HG03520 (cell line): ENCODE data around the gene C22orf23.
A peak's percentile ranks its signal among the peaks of the same experiment; 100 is the strongest.

ENCODE experiments used
- ATAC-seq: cut with Tn5 transposase; IDR thresholded peaks from one replicate; pipeline ENCODE4 v1.9.1; 2021; ENCODE audit warnings: mild to moderate bottlenecking, moderate library complexity; ENCODE audit not compliant: unreplicated experiment

C22orf23 gene

GRCh38 chr22:37926771-37927636 is 26.4 kb downstream of the C22orf23 start:
- ATAC-seq: no peak

DNA sequence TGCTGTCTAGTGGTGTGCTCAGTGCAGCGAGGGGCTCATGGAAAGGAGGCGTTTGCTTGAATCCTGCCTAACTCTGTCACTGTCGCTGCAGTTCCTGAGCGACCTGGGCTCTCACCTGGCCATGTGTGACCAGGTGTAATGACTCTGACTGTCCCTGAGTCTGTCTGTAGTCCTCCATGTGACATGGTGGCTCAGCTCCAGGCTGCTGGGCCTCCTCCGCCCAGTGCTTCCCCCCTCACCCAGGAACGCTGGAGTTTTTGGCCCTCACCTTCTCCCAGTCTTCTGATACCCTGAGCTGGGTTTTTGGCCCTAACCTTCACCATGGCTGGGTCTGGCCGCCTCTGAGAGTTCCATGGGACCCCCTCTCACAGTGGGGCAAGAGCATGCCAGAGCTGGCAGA is 27.0 kb downstream of the C22orf23 start:
- ATAC-seq: no peak

DNA sequence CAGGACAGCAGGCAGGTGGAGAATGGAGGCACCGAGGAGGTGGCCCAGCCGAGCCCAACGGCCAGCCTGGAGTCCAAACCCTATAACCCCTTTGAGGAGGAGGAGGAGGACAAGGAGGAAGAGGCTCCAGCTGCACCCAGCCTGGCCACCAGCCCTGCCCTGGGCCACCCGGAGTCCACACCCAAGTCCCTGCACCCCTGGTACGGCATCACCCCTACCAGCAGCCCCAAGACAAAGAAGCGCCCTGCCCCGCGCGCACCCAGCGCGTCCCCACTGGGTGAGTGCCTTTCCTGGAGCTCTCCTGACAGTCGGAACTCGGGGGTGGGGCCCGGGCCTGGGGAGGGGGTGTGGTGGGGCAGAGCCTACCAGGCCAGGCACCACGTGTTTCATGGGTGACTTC is 27.6 kb downstream of the C22orf23 start:
- ATAC-seq: no peak

- ATAC-seq: no peak
Observed at GRCh38 chr22:37925330-37925729, 28.1 kb downstream of the C22orf23 start.

GRCh38 chr22:37924386-37925065 is 28.9 kb downstream of the C22orf23 start:
- ATAC-seq: no peak

DNA sequence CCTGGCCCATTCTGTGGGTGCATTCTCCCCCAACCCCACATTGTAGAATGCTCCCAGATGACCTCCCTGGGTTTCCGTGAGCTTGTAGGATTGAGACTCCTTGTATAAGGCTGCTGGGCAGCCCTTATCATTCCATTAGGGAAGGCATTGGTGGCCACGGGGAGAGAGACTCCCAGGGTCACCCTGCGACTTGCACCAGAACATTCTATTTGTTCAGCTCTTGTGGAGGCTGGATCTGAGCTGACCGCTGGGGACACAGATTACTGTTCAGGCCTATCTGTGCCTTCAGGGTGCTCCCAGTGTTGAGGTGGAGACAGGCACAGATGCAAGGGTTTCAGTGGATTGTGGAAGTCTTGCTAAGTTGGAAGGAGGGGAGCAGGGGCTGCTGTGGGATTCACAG is 29.5 kb downstream of the C22orf23 start:
- ATAC-seq: no peak

- no peak for ATAC-seq
Observed at GRCh38 chr22:37922191-37922590, 31.2 kb downstream of the C22orf23 start.

- no peak for ATAC-seq
Observed at GRCh38 chr22:37920126-37920525, 33.3 kb downstream of the C22orf23 start.

DNA sequence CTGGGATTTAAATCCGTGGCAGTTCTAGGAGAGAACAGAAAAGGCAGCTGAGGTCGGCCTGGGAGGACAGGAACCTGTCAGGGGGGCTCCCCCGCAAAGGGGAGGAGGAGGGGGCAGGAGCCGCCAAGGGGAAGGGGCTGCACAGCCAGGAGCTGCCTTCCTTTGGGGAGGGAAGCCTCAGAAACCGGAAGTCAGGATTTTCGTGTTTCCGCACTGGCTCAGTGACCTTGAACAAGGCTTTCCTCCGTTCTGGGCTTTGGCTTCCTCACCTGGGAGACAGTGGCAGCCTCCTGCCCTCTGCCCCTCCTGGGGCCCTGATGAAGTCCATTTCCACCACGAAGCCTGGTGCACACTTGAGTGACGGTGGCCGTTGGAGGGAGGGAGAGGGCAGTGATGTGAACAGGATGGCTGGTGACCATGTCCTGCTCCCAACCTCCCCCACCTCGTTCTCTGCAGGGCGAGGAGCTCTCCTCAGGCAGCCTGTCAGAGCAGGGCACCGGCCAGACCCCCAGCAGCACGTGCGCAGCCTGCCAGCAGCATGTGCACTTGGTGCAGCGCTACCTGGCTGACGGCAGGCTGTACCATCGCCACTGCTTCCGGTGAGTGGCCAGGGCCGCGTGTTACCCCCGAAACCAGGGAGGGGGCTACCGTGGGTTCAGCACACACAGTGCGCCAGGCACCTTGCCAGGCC is 34.7 kb downstream of the C22orf23 start:
- ATAC-seq: no peak

DNA sequence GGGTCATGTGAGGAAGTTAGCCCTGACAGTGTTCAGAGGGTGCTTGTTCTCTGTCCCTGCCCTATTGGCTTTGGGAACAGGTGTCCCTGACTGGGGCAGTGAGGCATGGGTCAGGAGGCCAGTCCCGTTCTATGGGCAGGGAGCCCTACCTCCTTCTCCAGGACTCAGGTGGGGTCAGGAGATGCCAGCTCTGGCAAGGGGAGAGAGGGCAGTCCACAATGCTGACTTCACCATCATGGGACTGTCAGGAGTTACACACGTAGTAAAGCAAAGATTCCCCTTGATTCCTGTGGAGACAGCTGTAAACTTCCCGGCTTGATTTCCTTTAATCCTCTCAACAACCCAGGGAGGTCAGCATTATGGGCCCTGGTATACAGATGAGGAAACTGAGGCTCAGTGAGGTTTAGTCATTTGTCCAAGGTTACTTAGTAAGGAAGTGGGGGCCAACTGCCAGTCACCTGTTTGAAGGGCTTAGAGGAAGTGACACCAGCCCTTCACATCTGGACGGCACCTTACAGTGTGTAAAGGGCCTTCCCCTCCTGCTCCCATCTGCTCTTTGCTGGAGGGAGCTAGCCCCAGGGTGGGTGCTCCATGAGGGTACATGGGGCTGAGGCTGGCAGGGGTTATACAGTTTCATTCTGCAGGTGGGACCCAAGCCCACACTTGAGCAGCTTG is 35.4 kb downstream of the C22orf23 start:
- ATAC-seq: no peak

DNA sequence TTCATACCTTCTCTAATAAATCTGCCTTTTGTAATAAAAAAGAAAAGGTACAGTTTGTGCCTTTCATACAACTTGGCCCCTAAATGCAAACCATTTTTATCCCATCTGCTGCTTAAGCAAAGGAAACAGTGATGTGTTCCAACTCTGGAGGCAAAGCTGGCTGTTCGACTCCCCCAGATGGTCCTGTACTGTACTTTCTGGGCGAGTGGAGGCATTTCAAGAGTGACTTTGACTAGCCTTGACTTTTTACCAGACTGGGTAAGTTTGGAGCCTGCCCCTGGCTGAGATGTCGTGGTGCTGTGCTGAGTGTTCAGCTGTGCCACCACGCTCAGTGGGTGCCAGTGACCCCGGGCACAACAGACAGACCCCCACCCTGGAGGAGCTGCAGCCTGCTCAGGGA is 37.1 kb downstream of the C22orf23 start:
- no peak for ATAC-seq

DNA sequence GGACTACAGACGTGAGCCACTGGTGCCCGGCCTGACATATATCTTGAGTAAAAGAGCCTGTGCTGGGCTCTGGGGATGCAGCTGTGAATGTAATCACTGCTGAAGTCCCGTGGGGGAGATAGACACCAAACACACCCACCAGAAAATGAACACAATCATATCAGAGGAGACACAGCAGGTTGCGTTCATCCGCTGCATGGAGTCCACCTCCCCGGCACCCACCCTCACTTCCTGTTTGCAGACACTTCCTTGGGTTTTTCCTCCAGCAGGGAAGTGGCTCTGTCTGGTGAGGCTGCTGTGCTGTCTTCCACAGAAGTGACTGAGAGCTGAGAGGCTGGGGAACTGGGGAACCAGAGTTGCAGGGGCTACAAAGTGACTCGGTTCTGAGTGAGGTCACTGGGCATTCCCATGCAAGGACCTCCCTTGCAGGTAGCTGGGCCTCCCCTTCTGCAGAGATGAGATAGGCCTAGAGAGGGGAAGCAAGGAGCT is 40.1 kb downstream of the C22orf23 start:
- no peak for ATAC-seq

DNA sequence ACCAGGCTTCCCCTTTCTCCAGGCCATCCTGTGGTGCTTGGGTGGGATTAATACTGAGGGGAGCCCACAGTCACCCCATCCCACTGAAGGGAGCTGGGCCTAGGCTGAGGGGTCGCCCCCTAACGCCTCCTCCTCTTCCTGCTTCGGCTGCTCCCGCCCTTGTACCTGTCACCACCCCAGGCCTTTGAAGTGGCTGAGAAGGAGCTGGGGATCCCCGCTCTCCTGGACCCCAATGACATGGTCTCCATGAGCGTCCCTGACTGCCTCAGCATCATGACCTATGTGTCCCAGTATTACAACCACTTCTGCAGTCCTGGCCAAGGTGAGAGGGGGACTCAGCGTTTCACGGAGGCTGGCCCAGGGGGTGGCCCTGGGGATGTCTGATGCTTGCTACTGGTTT is 41.2 kb downstream of the C22orf23 start:
- ATAC-seq: no peak

- no peak for ATAC-seq
Observed at GRCh38 chr22:37911697-37912096, 41.7 kb downstream of the C22orf23 start.

GRCh38 chr22:37910890-37911672 is 42.3 kb downstream of the C22orf23 start:
- ATAC-seq: no peak

DNA sequence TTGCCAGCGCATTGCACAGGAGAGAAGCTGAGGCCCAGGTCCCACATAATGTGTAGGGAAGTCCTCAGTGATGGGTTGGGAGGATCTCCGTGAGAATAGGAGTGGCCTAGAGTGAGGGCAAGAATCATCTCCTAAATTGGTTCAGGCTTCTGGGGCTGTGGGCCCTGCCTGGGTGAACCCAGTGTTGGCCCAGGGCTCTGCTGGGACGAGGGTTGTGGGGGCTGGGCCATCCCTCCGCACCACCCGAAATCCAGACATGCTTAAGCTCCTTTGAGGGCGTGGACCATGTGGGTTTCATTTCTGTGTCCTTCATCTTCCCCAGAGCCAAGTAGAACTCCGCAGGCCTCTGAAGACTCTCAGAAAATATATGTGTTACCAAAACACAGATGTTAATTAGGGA is 43.6 kb downstream of the C22orf23 start:
- no peak for ATAC-seq

GRCh38 chr22:37907036-37907954 is 46.1 kb downstream of the C22orf23 start:
- no peak for ATAC-seq

- ATAC-seq: peak; percentile 12
Observed at GRCh38 chr22:37906364-37907008, 46.9 kb downstream of the C22orf23 start.
